Amniotic stem cell (primary cell): ENCODE data around the gene NCK1.

Experiments
- DNase-seq: peaks from one replicate; lab custom pipeline; 2025; lab: John Stamatoyannopoulos, UW

Gene NCK1

GRCh38 chr3:136908297-136908696 lies 46.3 kb downstream of the NCK1 start:
- no peak for DNase-seq

DNA sequence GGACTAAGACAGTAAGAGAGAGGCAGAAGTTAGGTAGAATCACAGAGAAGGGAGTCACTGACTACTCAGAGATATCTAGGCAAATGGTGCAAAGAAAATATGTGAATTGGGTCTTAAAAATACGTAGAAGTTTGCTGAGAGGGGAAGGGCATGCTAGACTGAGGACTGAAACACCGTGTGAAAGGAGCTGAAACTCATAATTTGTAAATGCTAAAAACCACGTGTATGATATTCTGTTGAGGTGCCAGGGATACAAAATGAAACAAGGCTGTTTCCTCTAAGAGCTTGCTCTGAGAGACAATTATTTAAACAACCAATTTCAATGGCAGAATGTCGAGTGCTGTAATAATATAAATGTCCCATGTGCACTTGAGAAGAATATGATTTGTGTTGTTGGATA lies 47.2 kb downstream of the NCK1 start:
- DNase-seq: no peak

DNA sequence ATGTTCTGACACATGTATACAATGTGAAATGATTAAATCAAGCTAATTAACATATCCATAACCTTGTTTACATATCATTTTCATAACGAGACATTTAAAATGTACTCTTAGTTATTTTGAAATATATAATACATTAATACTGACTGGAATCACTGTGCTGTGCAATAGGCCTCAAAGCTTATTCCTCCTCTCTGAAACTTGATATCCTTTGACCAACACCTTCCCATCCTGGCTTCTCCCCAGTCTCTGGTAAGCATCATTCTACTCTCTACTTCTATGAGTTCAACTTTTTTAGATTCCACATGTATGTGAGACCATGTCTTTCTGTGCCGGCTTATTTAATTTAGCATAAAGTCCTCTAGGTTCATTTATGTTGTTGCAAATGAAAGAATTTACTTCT lies 48.7 kb downstream of the NCK1 start:
- no peak for DNase-seq

GRCh38 chr3:136913168-136913567 lies 51.2 kb downstream of the NCK1 start:
- no peak for DNase-seq

- DNase-seq: no peak
Observed at GRCh38 chr3:136914739-136915138, 52.7 kb downstream of the NCK1 start.

GRCh38 chr3:136916223-136916622 lies 54.2 kb downstream of the NCK1 start:
- no peak for DNase-seq

- DNase-seq: no peak
Observed at GRCh38 chr3:136919799-136920580, 58.0 kb downstream of the NCK1 start.

GRCh38 chr3:136920904-136921611 lies 59.0 kb downstream of the NCK1 start:
- DNase-seq: no peak

- DNase-seq: no peak
Observed at GRCh38 chr3:136925425-136926190, 63.6 kb downstream of the NCK1 start.

DNA sequence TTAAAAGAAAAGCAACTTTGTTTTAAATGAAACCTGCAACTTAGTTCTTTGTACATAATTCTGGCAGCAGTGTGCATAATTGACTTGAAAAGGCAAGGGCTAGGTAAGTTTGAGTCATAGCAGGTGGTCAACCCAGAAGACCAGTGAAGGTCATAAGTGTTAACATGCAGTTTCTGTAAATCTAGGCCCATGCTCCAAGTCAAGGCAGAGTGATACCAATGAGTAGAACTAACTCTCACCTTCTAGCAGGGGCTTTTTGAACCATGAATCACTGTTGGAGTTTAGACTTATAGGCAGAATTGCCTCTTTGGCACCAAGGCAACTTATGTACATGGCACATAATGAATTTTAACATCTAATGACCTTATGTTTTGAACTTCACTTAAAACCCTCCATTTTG lies 66.2 kb downstream of the NCK1 start:
- no peak for DNase-seq

DNA sequence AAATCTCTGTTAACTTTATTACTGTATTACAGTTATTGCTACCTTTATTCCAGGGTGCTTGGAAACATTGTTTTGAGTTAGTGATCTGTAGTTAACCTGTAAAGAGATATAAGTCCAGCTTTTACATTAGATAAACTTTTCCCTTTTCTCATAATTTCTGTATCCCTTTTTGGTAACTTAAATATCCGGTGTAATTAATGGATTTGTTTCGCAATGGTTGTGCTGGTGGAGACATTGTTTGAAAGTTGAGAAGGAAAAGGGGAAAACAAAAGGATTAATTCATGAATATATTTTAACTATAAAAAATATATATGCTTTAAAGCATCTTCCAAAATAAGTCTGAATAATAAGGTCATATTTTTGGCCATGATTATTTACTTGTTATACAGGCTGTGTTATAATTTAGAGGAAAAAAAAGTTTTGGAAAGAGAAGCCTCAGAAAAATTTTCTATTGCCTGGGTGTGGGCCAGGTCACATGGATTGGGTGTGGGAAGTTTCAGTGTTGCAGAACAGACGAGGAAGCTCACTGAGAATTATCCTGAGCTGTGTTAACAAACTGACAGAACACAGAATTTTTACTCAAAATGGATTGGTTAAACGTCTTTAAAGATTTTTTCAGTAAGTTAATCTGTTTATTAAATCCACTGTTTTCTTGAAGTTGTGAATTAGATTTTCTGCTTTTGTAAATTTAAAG lies 68.1 kb downstream of the NCK1 start:
- DNase-seq: no peak

DNA sequence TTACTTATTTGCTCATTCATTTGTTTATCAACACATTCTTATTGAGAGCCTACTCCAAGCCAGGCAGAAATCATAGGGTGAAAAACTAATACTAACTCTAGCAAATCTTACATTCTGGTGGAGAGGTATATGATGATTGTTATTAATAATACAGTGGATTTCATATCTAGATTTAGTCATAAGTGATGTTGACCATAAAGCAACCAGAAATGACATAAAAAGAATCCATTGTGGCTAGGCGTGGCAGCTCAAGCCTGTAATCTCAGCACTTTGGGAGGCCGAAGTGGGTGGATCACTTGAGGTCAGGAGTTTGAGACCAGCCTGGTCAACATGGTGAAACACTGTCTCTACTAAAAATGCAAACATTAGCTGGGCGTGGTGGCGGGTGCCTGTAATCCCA lies 69.6 kb downstream of the NCK1 start:
- DNase-seq: no peak

GRCh38 chr3:136932523-136932922 lies 70.5 kb downstream of the NCK1 start:
- DNase-seq: no peak

DNA sequence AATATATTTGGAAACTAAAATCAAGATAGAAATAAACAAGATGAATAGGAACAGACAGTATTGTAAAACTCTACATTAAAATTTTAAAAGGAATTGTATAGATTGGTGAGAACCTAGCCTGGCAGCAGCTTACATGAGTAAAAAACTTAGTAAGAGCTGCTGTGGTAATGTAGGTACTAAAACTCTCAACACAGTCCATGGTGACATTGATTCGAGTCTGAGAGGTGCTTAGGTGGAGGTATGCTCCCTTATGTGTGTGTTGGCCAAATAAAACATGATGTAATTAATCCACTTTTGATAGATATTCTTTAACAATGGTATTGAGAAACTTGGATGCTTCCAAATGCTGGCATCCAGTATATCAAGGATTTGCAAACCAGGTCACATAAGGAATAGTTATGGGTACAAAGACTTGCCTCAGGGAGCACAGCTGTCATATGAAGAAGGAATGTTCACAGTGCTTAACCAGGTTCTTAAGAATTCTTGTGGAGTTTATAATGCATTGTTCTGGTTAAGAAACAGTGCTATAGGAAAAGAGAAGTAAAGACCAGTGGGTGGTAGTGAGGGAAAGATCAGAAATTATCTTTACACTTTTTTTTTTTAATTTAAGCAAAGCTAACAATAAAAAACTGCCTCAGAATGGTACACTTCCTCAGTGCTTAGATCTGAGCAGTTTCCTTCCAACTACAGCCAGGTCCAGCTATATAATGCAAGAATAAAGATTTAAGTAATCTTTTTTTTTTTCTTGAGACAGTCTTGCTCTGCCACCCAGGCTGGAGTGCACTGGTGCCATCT lies 71.2 kb downstream of the NCK1 start:
- no peak for DNase-seq

DNA sequence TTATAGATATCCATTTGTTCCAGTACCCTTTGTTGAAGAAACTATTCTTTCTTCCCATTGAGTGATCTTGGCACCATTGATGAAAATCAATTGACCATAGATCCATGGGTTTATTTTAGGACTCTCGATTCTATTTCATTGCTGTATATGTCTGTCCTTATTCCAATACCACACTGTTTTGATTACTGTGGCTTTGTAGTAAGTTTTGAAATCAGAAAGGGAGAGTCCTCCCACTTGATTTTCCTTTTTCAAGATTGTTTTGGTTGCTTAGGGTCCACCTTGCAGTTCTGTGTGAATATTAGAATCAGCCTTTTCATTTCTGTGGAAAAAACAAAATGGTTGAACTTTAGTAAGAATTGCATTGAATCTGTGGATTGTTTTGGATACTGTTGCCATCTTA lies 75.2 kb downstream of the NCK1 start:
- no peak for DNase-seq

- DNase-seq: no peak
Observed at GRCh38 chr3:136937851-136938250, 75.8 kb downstream of the NCK1 start.

DNA sequence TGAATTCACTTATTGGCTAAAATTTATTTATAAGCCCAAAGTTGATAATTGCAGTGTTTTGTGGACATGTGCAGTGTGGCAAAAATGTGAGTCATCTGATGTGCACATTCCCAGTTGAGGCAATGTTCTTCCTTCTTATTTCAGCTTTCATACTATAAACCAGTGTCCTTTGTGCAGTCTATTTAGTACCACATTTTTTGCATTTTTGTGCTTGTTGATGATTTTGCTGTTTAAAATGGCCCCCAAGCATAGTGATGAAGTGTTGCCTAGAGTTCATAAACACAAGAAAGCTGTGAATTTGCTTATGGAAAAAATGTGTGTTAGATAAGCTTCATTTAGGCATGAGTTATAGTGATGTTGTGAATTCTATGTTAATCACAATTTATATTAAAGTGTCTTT lies 76.3 kb downstream of the NCK1 start:
- no peak for DNase-seq

- DNase-seq: no peak
Observed at GRCh38 chr3:136939489-136939888, 77.5 kb downstream of the NCK1 start.

GRCh38 chr3:136942803-136943202 lies 80.8 kb downstream of the NCK1 start:
- no peak for DNase-seq

GRCh38 chr3:136943436-136943835 lies 81.4 kb downstream of the NCK1 start:
- DNase-seq: no peak

GRCh38 chr3:136946978-136947377 lies 85.0 kb downstream of the NCK1 start:
- DNase-seq: no peak

GRCh38 chr3:136947477-136947876 lies 85.5 kb downstream of the NCK1 start:
- DNase-seq: no peak
